HG03060 (cell line): Measurements from ENCODE around the gene NDC1.
"Not testable (repeated sequence)": the region's sequence is repeated elsewhere in the genome, so short reads cannot be mapped to it uniquely, and the experiment has no call there.

Experiments
- ATAC-seq: cut with Tn5 transposase; IDR thresholded peaks from one replicate; pipeline ENCODE4 v1.9.1; 2021; ENCODE audit warnings: low read depth, moderate number of reproducible peaks; ENCODE audit not compliant: unreplicated experiment

The NDC1 gene

DNA sequence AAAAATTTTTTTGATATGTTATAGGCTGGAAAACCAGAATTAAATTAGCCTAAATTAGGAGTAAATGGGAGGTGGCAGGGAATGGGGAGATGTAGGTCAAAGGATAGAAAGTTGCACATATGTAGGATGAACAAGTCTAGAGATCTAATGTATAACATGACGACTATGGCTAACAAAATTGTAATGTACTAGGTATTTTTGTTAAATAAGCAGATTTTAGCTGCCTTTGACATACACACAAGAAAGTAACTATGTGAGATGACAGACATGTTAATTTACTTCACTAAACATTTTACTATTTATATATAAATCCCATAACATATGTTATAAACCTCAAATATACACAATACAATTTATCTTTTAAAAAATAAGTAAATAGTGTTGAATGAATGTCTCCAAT lies 68.9 kb downstream of the NDC1 start:
- no peak for ATAC-seq

- no peak for ATAC-seq
Observed at GRCh38 chr1:53766831-53767405, 71.2 kb downstream of the NDC1 start.

GRCh38 chr1:53766194-53766742 lies 71.8 kb downstream of the NDC1 start:
- ATAC-seq: no peak

GRCh38 chr1:53765657-53766056 lies 72.4 kb downstream of the NDC1 start:
- ATAC-seq: no peak

DNA sequence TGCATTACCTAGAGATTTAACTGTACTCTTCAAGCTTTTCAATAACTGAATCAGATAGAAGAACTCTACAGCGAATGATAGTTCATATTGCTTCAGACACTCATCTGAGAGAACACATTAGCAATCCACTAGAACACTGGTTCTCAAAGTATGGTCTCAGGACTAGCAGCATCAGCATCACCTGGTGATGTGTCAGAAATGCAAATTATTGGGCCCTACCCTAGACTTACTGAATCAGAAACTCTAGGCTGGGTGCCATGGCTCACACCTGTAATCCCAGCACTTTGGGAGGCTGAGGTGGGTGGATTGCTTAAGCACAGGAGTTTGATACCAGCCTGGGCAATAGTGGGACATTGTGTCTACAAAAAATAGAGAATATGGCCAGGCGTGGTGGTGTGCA lies 74.2 kb downstream of the NDC1 start:
- no peak for ATAC-seq

DNA sequence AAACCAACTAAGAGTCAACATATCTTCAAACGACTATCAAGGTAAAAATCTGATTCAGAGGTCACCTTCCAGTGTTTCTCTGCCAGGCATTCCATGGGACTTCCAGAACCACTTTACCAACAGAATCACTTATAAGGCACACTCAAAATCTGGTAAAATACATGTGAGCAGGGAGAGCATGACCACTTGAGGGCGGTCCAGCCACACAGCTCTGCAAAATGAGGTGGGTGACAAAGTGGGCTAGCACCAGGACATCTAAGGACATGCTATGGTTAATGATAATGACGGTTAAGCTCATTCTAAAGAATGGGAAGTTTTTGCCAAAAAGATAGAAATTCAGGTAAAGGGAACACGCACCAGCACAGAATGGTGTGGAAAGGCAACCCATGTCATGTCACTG lies 74.6 kb downstream of the NDC1 start:
- ATAC-seq: no peak

DNA sequence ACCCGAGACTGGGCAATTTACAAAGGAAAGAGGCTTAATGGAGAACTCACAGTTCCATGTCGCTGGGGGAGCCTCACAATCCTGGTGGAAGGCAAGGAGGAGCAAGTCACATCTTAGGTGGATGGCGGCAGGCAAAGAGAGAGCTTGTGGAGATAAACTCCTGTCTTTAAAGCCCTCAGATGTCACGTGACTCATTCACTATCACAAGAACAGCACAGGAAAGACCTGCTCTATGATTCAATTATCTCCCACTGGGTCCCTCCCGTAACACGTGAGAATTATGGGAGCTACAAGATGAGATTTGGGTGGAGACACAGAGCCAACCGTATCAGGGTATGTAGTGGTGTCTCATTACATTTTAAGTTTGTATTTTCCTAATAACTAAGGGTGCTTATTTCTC lies 77.6 kb downstream of the NDC1 start:
- not testable (repeated sequence) for ATAC-seq

DNA sequence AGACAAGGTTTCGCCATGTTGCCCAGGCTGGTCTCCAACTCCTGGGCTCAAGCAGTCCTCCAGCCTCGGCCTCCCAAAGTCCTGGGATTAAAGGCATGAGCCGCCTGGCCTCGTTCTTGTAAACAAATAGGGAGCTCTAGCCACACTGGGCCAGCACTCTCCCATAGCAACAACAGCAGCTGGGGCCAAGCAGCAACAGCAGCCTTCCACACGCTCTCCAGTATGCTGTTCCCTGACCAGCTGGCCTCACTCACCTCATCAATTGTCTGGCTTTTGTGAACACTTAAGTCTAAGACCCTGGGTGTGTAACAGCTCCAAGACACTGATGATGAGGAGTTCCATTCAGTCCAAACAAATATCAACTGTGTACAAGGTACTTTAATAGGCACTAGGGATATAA lies 82.2 kb downstream of the NDC1 start:
- ATAC-seq: no peak

GRCh38 chr1:53754484-53755312 lies 83.4 kb downstream of the NDC1 start:
- ATAC-seq: no peak

- no peak for ATAC-seq
Observed at GRCh38 chr1:53752281-53752680, 85.8 kb downstream of the NDC1 start.

DNA sequence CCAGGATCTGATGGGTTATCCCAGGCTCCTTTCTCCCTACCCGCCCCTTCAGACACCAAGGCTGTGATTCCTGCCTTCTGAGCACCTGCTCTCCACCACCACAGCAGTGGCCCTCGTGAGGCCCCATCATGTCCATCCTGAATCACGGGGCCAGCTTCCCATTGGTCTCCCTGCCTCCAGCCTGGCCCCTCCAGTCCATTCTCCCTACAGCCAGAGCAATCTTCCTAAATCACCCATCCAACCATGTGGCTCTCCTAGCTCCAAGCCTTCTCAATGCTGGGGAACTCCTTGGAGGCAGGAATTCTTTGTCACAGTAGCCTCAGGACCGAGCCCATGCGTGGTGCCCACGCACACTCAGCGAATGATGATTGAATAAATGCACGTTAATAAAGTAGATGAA lies 90.3 kb downstream of the NDC1 start:
- ATAC-seq: no peak

DNA sequence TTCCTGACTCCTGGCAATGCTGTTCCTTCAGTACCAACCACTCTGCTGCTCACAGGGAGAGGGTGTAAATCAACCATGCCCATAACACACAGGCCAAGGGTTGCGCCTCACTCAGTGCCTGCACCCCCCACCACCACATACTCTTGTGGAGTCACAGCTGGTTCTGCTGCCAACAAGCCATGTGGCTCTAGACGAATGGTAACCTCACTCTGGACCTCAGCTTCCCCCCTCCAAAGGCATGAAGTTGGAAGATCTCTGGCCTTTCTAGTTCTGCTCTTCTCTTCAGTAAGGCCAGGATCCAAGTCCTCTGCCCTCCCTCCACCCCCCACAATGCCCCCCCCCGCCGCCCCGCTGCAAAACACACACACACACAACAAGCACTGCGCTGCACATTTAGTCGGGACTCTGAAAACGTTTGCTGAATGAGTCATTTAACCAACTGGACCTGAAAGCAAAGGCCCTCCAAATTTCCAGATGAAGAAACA lies 97.4 kb downstream of the NDC1 start:
- no peak for ATAC-seq

DNA sequence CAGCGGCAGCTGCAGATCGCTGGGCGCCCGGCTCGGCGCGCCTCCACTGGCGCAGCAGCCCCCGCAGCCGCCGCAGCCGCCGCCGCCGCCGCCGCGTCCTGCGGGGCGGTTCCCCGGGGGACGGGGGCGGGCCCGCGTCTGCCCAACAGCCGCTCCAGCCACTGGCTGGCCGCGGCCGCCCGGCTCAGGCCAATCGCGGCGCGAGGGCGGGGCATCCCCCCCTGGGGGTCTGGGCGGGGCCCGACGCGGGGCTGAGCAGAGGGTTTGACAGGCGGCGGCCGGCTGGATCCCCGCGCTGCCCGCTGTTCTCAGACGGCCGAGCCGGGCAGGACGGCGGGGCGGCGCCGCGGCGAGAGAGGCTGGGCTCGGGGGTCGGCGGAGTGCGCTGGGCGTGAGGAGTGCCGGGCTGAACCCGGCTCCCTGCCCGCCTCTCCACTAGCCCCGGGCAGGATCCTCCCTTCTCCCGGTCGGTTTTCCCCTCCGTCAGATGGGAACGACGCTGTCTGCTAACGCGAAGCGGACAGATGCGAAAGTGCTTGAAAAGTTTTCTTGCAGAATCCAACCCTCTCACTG lies 98.9 kb downstream of the NDC1 start, which contains the start of gene GLIS1:
TSS of gene GLIS1 (minus strand) at position 56 of the 573 bp plus-strand sequence. CDS start 1,100 bp downstream, outside the sequence.
- ATAC-seq: no peak

GRCh38 chr1:53738205-53739108 lies 99.6 kb downstream of the NDC1 start:
- ATAC-seq: no peak

GRCh38 chr1:53737648-53738204 lies 100.4 kb downstream of the NDC1 start:
- ATAC-seq: no peak

DNA sequence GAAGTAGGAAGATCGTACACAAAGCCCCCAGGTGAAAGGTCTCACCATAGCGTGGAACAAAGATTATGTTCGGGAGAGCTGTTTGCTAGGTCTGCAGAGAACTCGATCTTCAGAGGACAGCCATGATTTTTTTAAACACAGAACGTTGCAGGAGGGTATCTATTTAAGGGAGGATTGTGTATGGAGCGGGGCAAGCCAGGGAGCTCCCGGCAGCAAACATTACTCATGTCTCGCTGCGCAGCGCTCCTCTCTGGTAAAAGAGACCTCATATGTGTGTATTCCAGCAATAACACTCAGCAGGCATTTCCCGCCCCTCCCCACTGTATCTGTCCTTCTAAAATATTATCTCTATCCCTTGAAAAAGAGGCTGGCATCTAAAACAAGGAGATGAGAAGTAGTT lies 101.8 kb downstream of the NDC1 start:
- ATAC-seq: no peak

DNA sequence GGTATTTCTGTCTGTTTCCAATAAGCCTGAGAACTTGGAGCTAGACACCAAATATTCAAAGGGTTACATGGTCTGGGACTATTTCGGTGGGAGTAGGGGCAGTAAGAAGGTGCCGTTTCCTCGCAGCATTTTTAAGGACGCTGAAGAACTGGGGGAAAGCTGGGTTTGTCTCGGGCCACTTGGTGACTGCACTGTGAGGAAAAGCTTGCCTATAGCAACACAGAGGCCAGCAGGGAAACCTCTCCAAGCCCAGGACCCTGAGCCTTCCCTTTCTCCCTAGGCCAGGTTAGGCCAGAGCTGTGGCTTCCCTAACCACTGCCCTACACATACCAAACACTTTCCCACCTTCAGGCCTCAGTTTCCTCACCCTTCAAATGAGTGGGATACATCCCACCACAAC lies 102.4 kb downstream of the NDC1 start:
- ATAC-seq: no peak

DNA sequence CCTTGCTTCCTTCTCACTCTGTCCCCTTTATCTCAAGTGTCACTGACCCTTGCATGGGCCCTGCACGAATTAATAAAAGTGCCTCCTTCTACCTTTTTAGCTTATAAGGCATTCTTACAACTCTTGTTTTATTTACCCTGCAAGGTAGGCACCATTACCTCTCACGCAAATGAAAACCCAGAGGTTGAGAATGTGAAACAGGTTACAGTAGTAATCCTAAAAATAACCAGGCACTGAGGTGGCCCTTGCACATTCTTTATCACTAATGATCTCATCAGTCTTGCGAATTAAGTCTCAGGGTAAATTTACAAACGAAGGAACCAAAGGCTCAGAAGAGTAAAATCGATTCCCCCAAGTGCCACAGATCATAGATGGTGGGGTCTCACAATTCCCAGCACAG lies 102.8 kb downstream of the NDC1 start:
- no peak for ATAC-seq

- ATAC-seq: no peak
Observed at GRCh38 chr1:53734650-53735211, 103.4 kb downstream of the NDC1 start.
